ENCODE measurements around the gene PRELID2.

Gene PRELID2

GRCh38 chr5:145797336-145797735 is 37.8 kb downstream of the PRELID2 start:
- DNase-seq (ENCODE audit: low read depth): no peak

DNA sequence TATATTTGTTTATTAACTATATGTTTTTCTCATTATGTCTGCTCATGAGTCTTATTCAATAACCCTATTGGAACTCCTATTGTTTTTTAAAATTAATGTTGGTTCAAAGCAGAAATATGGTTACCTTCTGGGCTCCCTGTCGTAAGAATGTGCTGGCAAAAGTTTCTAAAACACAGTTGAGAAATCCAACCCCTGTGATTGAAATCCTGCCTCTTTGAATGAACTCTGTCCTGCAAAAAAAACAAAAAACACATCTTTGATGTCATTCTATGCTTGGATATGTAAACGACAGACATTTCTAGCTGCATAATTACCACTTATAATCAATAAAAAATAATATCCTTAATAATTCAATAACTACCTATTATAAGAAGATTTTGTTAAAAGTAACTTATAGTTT is 38.8 kb downstream of the PRELID2 start:
- no peak for DNase-seq (ENCODE audit: low read depth)

DNA sequence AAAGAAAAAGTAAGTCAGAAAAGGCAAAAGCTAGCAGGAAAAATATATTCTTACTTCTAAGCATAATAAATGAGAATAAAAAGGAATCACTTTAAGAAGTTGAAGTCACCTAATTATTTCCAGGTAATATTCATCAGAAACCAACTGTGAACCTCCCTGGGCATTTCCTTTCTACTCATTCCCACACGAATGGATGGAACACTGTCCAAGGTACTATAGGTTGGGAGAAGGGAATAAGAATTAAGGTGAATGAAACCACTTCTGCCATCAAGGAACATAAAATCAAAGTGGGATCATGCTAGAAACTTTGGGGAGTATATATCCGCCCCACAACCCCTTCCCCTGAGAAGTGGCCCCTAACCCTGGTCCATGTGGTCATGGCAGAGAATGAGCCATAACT is 41.6 kb downstream of the PRELID2 start:
- DNase-seq (ENCODE audit: low read depth): no peak

DNA sequence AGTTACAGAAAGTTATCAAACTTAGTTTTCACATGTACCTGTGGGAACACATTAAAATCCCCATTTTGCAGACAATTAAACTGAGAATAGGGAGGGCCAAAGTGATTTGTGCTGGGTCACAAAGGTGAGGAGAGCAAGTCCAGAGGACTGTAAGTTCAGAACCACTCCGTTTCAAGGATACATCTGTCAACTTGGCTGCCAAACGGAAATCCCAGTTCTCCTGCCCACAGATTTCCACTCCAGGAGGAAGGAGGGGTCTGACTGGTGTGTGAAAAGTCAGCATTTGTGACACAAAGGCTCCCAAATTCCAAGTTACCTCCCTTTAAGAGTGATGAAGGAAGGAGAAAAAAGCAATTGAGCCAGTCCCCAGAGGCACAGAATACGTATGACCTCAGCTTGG is 42.3 kb downstream of the PRELID2 start:
- no peak for DNase-seq (ENCODE audit: low read depth)

DNA sequence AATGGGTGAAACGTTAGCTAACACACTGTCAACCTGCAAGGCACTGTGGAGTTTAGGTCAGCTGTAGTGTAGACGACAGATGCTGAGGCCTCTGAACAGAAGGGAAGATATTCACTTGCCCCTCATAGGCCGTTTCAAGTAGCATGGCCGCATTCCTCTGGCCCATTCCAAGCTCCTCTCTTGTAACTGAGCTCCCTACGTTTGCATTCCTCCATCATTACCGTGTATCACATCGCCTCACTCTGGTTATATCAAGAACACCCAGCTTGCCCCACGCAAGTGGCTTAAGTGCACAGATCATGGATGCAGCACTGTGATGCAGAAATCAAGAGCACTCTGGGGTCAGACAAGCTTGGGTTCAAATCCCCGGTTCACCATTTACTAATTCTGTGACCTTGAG is 43.3 kb downstream of the PRELID2 start:
- DNase-seq (ENCODE audit: low read depth): no peak

- DNase-seq (ENCODE audit: low read depth): no peak
Observed at GRCh38 chr5:145787996-145788395, 47.1 kb downstream of the PRELID2 start.

DNA sequence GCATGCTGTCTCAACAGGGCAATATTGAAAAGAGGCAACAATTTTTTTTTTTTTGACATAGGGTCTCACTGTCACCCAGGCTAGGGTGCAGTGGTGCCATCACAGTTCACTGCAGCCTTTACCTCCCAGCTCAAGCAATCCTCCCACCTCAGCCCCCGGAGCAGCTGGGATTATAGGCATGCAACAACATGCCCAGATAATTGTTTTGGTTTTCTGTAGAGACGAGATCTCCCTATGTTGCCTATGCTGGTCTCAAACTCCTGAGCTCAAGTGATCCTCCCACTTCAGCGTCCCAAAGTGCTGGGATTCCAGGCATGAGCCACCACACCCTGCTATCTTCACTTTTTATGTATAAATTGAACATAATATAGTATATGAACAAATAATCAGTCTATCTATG is 47.6 kb downstream of the PRELID2 start:
- no peak for DNase-seq (ENCODE audit: low read depth)

GRCh38 chr5:145787001-145787400 is 48.1 kb downstream of the PRELID2 start:
- no peak for DNase-seq (ENCODE audit: low read depth)

DNA sequence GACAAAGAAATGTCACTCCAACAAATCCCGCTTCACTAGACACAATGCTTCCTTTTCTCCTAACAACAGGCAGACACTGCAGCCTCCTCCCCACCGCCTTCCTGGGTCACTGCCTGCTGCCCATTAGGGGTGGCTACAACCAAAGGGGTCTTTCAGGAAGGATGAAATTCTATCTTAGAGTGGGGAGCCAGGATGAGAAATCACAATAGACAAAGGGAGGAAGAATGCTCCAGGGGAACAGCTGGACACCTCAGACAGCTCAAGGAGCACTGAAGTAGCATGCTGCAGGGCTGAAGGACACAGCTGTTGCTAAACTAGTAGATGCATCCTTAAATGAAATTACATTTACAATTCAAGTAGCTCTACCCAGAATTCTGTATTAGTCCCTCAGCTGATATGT is 54.2 kb downstream of the PRELID2 start:
- DNase-seq (ENCODE audit: low read depth): no peak

GRCh38 chr5:145778144-145778900 is 56.8 kb downstream of the PRELID2 start:
- no peak for DNase-seq (ENCODE audit: low read depth)

- no peak for DNase-seq (ENCODE audit: low read depth)
Observed at GRCh38 chr5:145777445-145778063, 57.6 kb downstream of the PRELID2 start.

- no peak for DNase-seq (ENCODE audit: low read depth)
Observed at GRCh38 chr5:145776886-145777285, 58.3 kb downstream of the PRELID2 start.

DNA sequence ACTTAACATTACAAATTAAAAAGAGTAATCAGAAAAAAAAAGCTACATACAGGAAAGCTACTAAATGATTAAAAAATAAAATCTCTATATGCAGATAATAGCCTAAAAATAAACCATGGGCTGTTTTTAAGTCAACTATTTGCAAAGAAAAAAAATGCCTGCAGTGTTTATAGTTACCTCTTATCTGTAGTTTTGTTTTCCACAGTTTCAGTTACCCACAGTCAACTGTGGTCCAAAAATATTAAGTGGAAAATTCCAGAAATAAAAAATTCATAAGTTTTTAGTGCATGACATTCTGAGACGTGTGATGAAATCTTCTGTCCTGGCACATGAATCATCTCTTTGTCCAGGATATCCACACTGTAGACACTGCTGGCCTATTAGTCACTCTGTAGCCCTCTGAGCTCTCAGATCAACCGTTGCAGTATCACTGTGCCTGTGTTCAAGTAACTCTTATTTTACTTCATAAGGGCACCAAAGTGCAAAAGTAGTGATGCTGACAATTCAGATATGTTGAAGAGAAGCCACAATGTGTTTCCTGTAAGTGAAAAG is 59.2 kb downstream of the PRELID2 start:
- no peak for DNase-seq (ENCODE audit: low read depth)

GRCh38 chr5:145775411-145775810 is 59.7 kb downstream of the PRELID2 start:
- DNase-seq (ENCODE audit: low read depth): no peak

DNA sequence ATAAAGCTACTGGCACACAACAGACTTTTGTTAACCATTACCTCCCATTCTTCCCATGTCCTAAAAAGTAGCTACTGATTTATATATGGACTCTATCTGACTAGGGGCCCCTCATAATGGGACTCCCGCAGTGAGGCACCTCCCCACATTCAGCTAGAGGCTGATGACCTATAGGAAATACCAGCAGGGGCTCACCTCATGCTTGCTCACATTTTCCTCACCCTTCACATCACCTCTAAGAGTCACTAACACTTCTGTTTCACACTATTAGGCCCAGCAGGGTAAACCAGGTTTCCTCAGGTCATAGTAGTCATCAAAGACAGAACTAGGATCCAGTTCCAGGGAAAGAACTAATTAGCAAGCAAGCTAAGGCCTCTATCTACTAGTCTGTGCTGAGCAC is 60.7 kb downstream of the PRELID2 start:
- no peak for DNase-seq (ENCODE audit: low read depth)

GRCh38 chr5:145772466-145772865 is 62.7 kb downstream of the PRELID2 start:
- DNase-seq (ENCODE audit: low read depth): no peak

DNA sequence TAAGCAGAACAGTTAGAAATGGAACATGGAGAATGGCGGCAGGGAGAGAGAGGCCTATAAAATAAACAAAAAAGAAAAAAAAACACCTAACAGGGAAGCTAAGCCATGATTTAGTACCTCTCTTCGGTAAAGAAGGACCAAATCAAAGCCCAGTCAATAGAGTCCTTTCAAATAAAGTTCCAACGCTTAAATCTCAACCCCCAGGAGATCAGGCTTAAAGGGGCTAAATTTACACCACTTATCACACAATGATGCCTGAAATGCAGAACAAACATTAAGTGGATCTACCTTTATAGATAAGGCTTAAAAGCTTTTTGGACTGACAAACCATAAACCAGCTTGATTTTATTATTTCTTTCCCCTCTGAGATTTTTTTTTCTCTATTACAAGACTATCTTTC is 66.3 kb downstream of the PRELID2 start:
- no peak for DNase-seq (ENCODE audit: low read depth)

- DNase-seq (ENCODE audit: low read depth): no peak
Observed at GRCh38 chr5:145764325-145764724, 70.8 kb downstream of the PRELID2 start.

- no peak for DNase-seq (ENCODE audit: low read depth)
Observed at GRCh38 chr5:145762833-145763232, 72.3 kb downstream of the PRELID2 start.

DNA sequence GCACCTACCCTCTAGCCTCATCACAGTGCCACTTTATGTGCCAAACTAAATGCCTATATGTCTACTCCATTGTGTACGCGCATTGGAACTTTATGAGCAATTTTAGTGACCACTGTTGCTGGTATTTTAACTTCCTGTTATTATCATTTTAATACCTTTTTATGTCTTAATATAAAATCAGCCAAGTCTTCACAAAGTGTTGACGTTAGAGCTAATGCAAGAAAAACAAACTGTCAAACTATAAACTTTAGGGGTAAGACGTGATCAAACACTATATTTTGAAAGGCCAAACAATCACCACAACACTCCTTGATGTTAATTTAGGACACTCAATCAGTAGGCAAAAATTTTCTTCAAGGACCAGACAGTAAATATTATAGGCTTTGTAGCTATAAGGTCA is 73.9 kb downstream of the PRELID2 start:
- DNase-seq (ENCODE audit: low read depth): no peak

- no peak for DNase-seq (ENCODE audit: low read depth)
Observed at GRCh38 chr5:145760660-145761059, 74.5 kb downstream of the PRELID2 start.

GRCh38 chr5:145752947-145753346 is 82.2 kb downstream of the PRELID2 start:
- DNase-seq (ENCODE audit: low read depth): no peak

- no peak for DNase-seq (ENCODE audit: low read depth)
Observed at GRCh38 chr5:145752534-145752933, 82.6 kb downstream of the PRELID2 start.

- no peak for DNase-seq (ENCODE audit: low read depth)
Observed at GRCh38 chr5:145750199-145750598, 84.9 kb downstream of the PRELID2 start.
